Measurements from ENCODE around the gene STXBP3. TPM values are rescaled to one million over a fixed set of nuclear protein-coding genes. Genes with fewer than 3 reads are reported as not detected.
A peak's percentile ranks its signal among the peaks of the same experiment; 100 is the strongest.

Gene STXBP3
- total and polyA plus RNA-seq, 2 of the 13 experiments (the other 11 are each of a cell fraction or from before 2014, with no cell fraction given) = 13.0 to 20.8 TPM

- intact Hi-C loops (cut with micrococcal nuclease; ENCODE audit: unreplicated experiment) (no loop called here), in situ Hi-C loops (cut with HindIII; ENCODE audit: extremely low pct_ligation_motif_present, low pct_unique_long_range_greater_than_20kb) (no loop called here)
- POLR2A ChIA-PET = interaction anchor here (1.4 kb wide), 1 partner anchor 23 kb away, joined by 3 read pairs; no protein-coding TSS in a partner anchor
- Histone ChIP-seq H2AFZ (ENCODE audit: low read length) (peak overlapping the region; percentile 9), H3K79me2 (ENCODE audit: insufficient read depth, low read length) (no peaks in the 10 kb centered on the region), H3K27ac (ENCODE audit: extremely low read length, insufficient read depth, low read length) (no peak overlapping the region), H3K4me3 (replicated peaks in 1 of 3; ENCODE audit: insufficient read depth in 1 of 3, low read depth in 2 of 3, low read length in 3 of 3) (peak overlapping the region in 2 of 3 experiments; percentile 14 to 33; a peak in 4 of 6 replicates), H4K20me1 (ENCODE audit: insufficient read depth, low read length) (no peaks in the 10 kb centered on the region), H3K9me3 (ENCODE audit: low read length) (no peaks in the 10 kb centered on the region), H3K9ac (ENCODE audit: insufficient read depth, low read depth, low read length) (peak overlapping the region; percentile 27; the same call in 1 of the 2 replicates), H3K4me1 (ENCODE audit: insufficient read depth, low read length) (peaks cover 14% of the 10 kb centered on the region), H3K4me2 (ENCODE audit: low read depth, low read length) (peak overlapping the region; percentile 66), H3K27me3 (ENCODE audit: control insufficient read depth in 1 of 2, insufficient read depth in 2 of 2, low read length in 2 of 2) (no peaks in the 10 kb centered on the region), H3K36me3 (replicated peaks in 1 of 2; ENCODE audit: control insufficient read depth in 1 of 2, insufficient read depth in 2 of 2, low read length in 2 of 2) (no peaks in the 10 kb centered on the region)
- BruUV-seq (replicated peaks) = no TSS peak
- 60% methylated on average over 7 of the region's 8 CpGs for WGBS (ENCODE audit: low lambda C conversion rate)
- no peak for FAIRE-seq
- ATAC-seq = peak; percentile 62
- TF ChIP-seq RBM22 (optimal IDR thresholded peaks at IDR 0.05; ENCODE audit: low read length) (no peak), ZMAT5 (CRISPR knock-in tag; IDR thresholded peaks at IDR 0.05; ENCODE audit: borderline replicate concordance, low read depth) (no peak), RFXANK (CRISPR knock-in tag; IDR thresholded peaks at IDR 0.05) (no peak), KAT8 (CRISPR knock-in tag; IDR thresholded peaks at IDR 0.05) (no peak), ZSCAN29 (CRISPR knock-in tag; conservative IDR thresholded peaks at IDR 0.05) (no peak), ZNF264 (CRISPR knock-in tag; IDR thresholded peaks at IDR 0.05) (no peak), NFE2 (CRISPR knock-in tag; IDR thresholded peaks at IDR 0.05) (no peak), ZNF496 (CRISPR knock-in tag; IDR thresholded peaks at IDR 0.05; ENCODE audit: insufficient replicate concordance) (no peak), ZNF605 (CRISPR knock-in tag; IDR thresholded peaks at IDR 0.05) (no peak), HDAC6 (IDR thresholded peaks at IDR 0.05; ENCODE audit: low read depth, low read length) (no peak), FOXP4 (CRISPR knock-in tag; IDR thresholded peaks at IDR 0.05) (no peak), NFE2L2 (IDR thresholded peaks at IDR 0.05; ENCODE audit: low read length) (no peak), ESRRA (CRISPR knock-in tag; IDR thresholded peaks at IDR 0.05; ENCODE audit: low read depth) (no peak)
- CTCF ChIA-PET (ENCODE audit: low intra/inter-chr PET ratio, low total read pairs) = no interaction called here
- peak; percentile 2 for DNase-seq (ENCODE audit: low spot score)
Observed at GRCh38 chr1:108817016-108817415, 70.5 kb downstream of the STXBP3 start.
